ENCODE measurements around the gene SLC25A27. TPM values are rescaled to one million over a fixed set of nuclear protein-coding genes. Genes with fewer than 3 reads are reported as not detected.

SLC25A27 gene
- total RNA-seq, 4 donors from 2014 or later, result 24.6 to 47.2 (median 33.3) TPM

GRCh38 chr6:46677314-46677654 lies 24.5 kb downstream of the SLC25A27 start:
- H3K36me3 ChIP-seq, result no peaks in the 10 kb centered on the region
- no peaks in the 10 kb centered on the region for H3K27me3 ChIP-seq
- no peak overlapping the region for H3K4me3 ChIP-seq
- no peak overlapping the region for H3K27ac ChIP-seq
- no peak for TF ChIP-seq POLR2A (IDR thresholded peaks at IDR 0.05)
- TF ChIP-seq, protein P1, sequence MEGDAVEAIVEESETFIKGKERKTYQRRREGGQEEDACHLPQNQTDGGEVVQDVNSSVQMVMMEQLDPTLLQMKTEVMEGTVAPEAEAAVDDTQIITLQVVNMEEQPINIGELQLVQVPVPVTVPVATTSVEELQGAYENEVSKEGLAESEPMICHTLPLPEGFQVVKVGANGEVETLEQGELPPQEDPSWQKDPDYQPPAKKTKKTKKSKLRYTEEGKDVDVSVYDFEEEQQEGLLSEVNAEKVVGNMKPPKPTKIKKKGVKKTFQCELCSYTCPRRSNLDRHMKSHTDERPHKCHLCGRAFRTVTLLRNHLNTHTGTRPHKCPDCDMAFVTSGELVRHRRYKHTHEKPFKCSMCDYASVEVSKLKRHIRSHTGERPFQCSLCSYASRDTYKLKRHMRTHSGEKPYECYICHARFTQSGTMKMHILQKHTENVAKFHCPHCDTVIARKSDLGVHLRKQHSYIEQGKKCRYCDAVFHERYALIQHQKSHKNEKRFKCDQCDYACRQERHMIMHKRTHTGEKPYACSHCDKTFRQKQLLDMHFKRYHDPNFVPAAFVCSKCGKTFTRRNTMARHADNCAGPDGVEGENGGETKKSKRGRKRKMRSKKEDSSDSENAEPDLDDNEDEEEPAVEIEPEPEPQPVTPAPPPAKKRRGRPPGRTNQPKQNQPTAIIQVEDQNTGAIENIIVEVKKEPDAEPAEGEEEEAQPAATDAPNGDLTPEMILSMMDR (IDR thresholded peaks at IDR 0.05), result no peak
- no peaks in the 10 kb centered on the region for H3K4me1 ChIP-seq
- no peak for DNase-seq
- intact Hi-C loops (cut with DNase I; ENCODE audit: low total_unique reads), result no loop called here
- no peaks in the 10 kb centered on the region for H3K9me3 ChIP-seq

- no peak for DNase-seq
- Histone ChIP-seq H3K4me1 (no peaks in the 10 kb centered on the region), H3K36me3 (no peaks in the 10 kb centered on the region), H3K9me3 (no peaks in the 10 kb centered on the region), H3K27me3 (no peaks in the 10 kb centered on the region), H3K4me3 (no peak overlapping the region), H3K27ac (no peak overlapping the region)
- TF ChIP-seq, protein P1 (IDR thresholded peaks at IDR 0.05), result no peak
- TF ChIP-seq POLR2A (IDR thresholded peaks at IDR 0.05), result no peak
- intact Hi-C loops (cut with DNase I; ENCODE audit: low total_unique reads), result no loop called here
Measured at GRCh38 chr6:46684771-46685170, 32.0 kb downstream of the SLC25A27 start.

DNA sequence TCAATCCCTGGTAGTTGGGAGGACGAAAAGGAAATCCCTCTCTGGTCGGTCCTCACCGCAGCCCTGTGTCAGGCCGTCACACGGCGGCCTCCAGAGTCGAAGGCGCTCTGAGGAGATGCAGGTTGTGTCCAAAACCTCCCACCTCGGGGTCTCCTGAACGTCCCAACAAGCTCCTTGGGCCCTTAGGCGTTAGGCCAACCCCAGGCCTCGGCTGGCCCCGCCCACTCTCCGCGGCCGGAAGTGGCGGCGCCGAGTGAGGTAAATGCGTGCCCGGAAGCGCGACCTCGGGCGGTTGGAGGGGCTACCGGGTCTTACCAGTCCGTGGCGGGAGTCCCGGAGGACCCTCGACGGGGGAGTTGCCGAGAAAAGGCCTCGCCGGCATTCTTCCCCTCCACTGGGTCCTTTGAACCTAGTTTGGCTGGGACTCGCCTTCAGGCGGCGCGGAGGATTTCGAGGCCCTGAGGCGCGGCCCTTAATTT lies 34.9 kb downstream of the SLC25A27 start, which contains the start of gene TDRD6:
TSS of gene TDRD6 (plus strand) at position 267 of the 479 bp plus-strand sequence. CDS start 244 bp downstream, outside the sequence.
- Histone ChIP-seq H3K36me3 (no peaks in the 10 kb centered on the region), H3K4me1 (no peaks in the 10 kb centered on the region), H3K27ac (no peak within 1 kb of the TSS), H3K27me3 (no peaks in the 10 kb centered on the region), H3K9me3 (no peaks in the 10 kb centered on the region), H3K4me3 (no peak within 1 kb of the TSS)
- DNase-seq, result no peak
- intact Hi-C loops (cut with DNase I; ENCODE audit: low total_unique reads), result no loop called here
- TF ChIP-seq, protein P1 (IDR thresholded peaks at IDR 0.05), result no peak

DNA sequence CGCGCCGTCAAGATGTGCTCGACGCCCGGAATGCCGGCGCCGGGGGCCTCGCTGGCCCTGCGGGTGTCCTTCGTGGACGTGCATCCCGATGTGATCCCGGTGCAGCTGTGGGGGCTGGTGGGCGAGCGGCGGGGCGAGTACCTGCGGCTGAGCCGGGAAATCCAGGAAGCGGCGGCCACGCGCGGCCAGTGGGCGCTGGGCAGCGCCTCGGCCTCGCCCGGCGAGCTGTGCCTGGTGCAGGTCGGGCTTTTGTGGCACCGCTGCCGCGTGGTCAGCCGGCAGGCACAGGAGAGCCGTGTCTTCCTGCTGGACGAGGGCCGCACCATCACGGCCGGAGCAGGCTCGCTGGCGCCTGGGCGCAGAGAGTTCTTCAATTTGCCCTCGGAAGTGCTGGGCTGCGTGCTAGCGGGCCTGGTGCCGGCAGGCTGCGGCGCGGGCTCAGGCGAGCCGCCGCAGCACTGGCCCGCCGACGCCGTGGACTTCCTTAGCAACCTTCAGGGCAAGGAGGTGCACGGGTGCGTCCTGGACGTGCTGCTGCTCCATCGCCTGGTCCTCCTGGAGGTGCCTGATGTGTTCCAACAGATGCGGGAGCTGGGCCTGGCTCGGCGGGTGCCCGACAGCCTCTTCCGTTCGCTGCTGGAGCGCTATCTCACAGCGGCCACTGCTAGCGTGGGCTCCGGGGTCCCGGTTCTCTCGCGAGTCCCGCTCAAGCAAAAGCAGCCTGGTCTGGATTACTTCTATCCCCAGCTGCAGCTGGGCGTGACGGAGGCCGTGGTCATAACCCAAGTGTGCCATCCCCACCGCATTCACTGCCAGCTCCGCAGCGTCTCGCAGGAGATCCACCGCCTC lies 35.6 kb downstream of the SLC25A27 start:
- H3K4me1 ChIP-seq, result no peaks in the 10 kb centered on the region
- DNase-seq, result no peak
- no peak overlapping the region for H3K4me3 ChIP-seq
- H3K36me3 ChIP-seq, result no peaks in the 10 kb centered on the region
- H3K9me3 ChIP-seq, result no peaks in the 10 kb centered on the region
- TF ChIP-seq, protein P1 (IDR thresholded peaks at IDR 0.05), result no peak
- TF ChIP-seq POLR2A (IDR thresholded peaks at IDR 0.05), result no peak
- H3K27ac ChIP-seq, result no peak overlapping the region
- H3K27me3 ChIP-seq, result no peaks in the 10 kb centered on the region
- intact Hi-C loops (cut with DNase I; ENCODE audit: low total_unique reads), result no loop called here

DNA sequence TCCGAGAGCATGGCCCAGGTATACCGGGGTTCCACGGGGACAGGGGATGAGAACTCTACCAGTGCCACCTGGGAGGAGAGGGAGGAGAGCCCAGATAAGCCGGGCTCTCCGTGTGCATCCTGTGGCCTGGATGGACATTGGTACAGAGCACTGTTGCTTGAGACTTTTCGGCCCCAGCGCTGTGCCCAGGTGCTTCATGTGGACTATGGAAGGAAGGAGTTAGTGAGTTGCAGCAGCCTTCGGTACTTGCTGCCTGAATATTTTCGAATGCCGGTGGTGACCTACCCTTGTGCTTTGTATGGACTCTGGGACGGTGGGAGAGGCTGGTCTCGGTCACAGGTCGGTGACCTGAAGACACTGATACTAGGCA lies 36.2 kb downstream of the SLC25A27 start:
- H3K27ac ChIP-seq, result no peak overlapping the region
- H3K9me3 ChIP-seq, result no peaks in the 10 kb centered on the region
- no peaks in the 10 kb centered on the region for H3K4me1 ChIP-seq
- TF ChIP-seq, protein P1 (IDR thresholded peaks at IDR 0.05), result no peak
- TF ChIP-seq POLR2A (IDR thresholded peaks at IDR 0.05), result no peak
- no peak for DNase-seq
- no peaks in the 10 kb centered on the region for H3K36me3 ChIP-seq
- no peaks in the 10 kb centered on the region for H3K27me3 ChIP-seq
- no peak overlapping the region for H3K4me3 ChIP-seq
- intact Hi-C loops (cut with DNase I; ENCODE audit: low total_unique reads), result no loop called here
